Spinal cord (tissue), 10 donors: ENCODE data around the gene TUNAR. TPM values are rescaled to one million over a fixed set of nuclear protein-coding genes. Genes with fewer than 3 reads are reported as not detected.

Source experiments
- DNase-seq, 6 donors: peaks; one replicate each; pipeline versions ENCODE4 v3.0.0 to v3.0.0-alpha.2; 2013 to 2015; ENCODE audit warnings: low spot score in 6 of 6, low read depth in 4 of 6
- H3K27ac ChIP-seq: one replicate; pipeline ENCODE4 v1.5.1; 2013; ENCODE audit warnings: low read depth, low read length, control low read depth
- H3K27me3 ChIP-seq: one replicate; pipeline ENCODE4 v1.6.1; 2013; ENCODE audit warnings: low read length; ENCODE audit not compliant: control insufficient read depth, insufficient read depth
- H3K36me3 ChIP-seq: one replicate; pipeline ENCODE4 v1.6.1; 2013; ENCODE audit warnings: low read length; ENCODE audit not compliant: control insufficient read depth, insufficient read depth
- H3K4me1 ChIP-seq: one replicate; pipeline ENCODE4 v1.6.1; 2013; ENCODE audit warnings: low read length; ENCODE audit not compliant: control insufficient read depth, insufficient read depth
- H3K4me3 ChIP-seq: one replicate; pipeline ENCODE4 v1.5.1; 2013; ENCODE audit warnings: low read depth, low read length, control low read depth
- H3K9me3 ChIP-seq: one replicate; pipeline ENCODE4 v1.6.1; 2013; ENCODE audit warnings: low read length; ENCODE audit not compliant: control insufficient read depth, insufficient read depth
- WGBS: methylation state at CpG from one replicate; pipeline ENCODE4 v1.1.5; 2013; ENCODE audit warnings: missing lambda C conversion rate; ENCODE audit not compliant: insufficient coverage; 5-methylcytosine and 5-hydroxymethylcytosine counted together
- polyA plus RNA-seq, 2 donors: library from polyadenylated mRNA; unstranded; fragments of 120-200 nt; gene quantifications; one replicate each; pipeline ENCODE4 v1.2.1, GENCODE V29; 2013; ENCODE audit not compliant: insufficient read length in 2 of 2
- total RNA-seq, 2 donors: library from RNA; depleted of rRNA in 1 of 2; stranded (reverse); fragments of 120-200 nt in 1 of 2; fragments of >200 nt in 1 of 2; gene quantifications; one replicate each; pipeline versions ENCODE4 v1.2.3 to v1.2.4, GENCODE V29; 2013 to 2014
- donor health status: healthy.

Gene TUNAR
- total and polyA plus RNA-seq, 4 donors = 9.6 to 97.1 (median 65.0) TPM

- 70% methylated on average over 5 of the region's 10 CpGs for WGBS
- Histone ChIP-seq H3K27me3 (no peaks in the 10 kb centered on the region), H3K4me1 (peaks cover 9% of the 10 kb centered on the region), H3K36me3 (peaks cover 16% of the 10 kb centered on the region), H3K4me3 (no peak overlapping the region), H3K27ac (no peak overlapping the region), H3K9me3 (no peaks in the 10 kb centered on the region)
- DNase-seq = peak in 1 of 6 donors; percentile 89
Observed at GRCh38 chr14:95902273-95902826, 25.7 kb downstream of the TUNAR start.

GRCh38 chr14:95903165-95903564, 26.5 kb downstream of the TUNAR start:
- Histone ChIP-seq H3K9me3 (no peaks in the 10 kb centered on the region), H3K27ac (no peak overlapping the region), H3K27me3 (no peaks in the 10 kb centered on the region), H3K36me3 (peaks cover 18% of the 10 kb centered on the region), H3K4me3 (no peak overlapping the region), H3K4me1 (peaks cover 9% of the 10 kb centered on the region)
- peak in 1 of 6 donors; percentile 27 for DNase-seq
- WGBS = 83% methylated on average over 3 of the region's 5 CpGs

DNA sequence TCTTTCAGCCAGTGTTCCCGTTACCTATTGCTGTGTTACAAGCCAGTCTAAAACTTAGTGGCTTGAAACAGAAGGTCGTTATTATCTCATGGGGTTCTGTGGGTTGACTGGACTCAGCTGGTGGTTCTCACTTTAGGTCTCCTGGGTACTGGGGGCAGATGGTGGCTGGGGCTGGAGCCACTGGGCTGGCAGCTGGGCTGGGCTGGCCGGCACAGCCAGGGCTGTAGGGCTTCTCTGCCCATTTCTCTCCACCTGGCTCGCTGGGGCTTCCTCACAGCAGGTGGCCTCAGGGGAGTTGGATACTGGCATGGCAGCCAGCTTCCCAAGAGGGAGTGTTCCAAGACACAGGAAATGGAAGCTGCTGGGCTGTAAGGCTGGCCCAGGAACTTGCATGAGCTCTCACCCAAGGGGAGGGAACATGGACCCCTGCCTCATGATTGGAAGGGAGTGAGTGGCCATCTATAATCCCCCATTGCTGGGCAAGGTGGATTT, 27.0 kb downstream of the TUNAR start:
- DNase-seq = no peak
- 71% methylated on average over 4 of the region's 4 CpGs for WGBS
- peaks cover 9% of the 10 kb centered on the region for H3K4me1 ChIP-seq

GRCh38 chr14:95906591-95906990, 30.0 kb downstream of the TUNAR start:
- no peaks in the 10 kb centered on the region for H3K9me3 ChIP-seq
- peaks cover 4% of the 10 kb centered on the region for H3K4me1 ChIP-seq
- no peak overlapping the region for H3K27ac ChIP-seq
- WGBS = 90% methylated on average over 3 of the region's 4 CpGs
- H3K36me3 ChIP-seq = peaks cover 17% of the 10 kb centered on the region
- H3K4me3 ChIP-seq = no peak overlapping the region
- DNase-seq = no peak
- H3K27me3 ChIP-seq = no peaks in the 10 kb centered on the region

More for the DNA sequence above, 27.0 kb downstream of the TUNAR start:
- no peaks in the 10 kb centered on the region for H3K9me3 ChIP-seq
- peaks cover 19% of the 10 kb centered on the region for H3K36me3 ChIP-seq
- H3K27me3 ChIP-seq = no peaks in the 10 kb centered on the region
- no peak overlapping the region for H3K4me3 ChIP-seq
- H3K27ac ChIP-seq = no peak overlapping the region

DNA sequence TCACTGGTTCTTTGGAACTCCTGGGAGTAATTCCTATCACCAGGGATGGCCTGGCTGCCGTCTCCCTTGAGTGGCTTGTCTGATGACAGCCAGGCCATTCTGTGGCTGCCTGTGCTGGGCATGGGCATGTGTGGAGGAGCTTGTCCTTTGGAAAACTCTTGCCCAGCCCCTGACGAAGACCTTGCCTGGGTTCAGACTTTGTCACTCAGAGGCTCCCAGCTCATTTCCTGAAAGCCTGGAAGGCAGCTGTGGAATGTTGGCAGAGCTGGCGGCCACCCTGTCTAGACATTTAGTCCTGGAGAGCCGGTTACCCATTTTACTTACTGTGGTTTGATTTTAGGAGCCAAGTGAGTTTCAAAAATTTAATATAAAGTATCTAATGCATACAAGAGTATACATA, 34.0 kb downstream of the TUNAR start:
- H3K27ac ChIP-seq = no peak overlapping the region
- no peak overlapping the region for H3K4me3 ChIP-seq
- H3K9me3 ChIP-seq = no peaks in the 10 kb centered on the region
- WGBS = 71% methylated on average over 2 of the region's 4 CpGs
- H3K27me3 ChIP-seq = no peaks in the 10 kb centered on the region
- H3K4me1 ChIP-seq = no peaks in the 10 kb centered on the region
- peaks cover 7% of the 10 kb centered on the region for H3K36me3 ChIP-seq
- no peak for DNase-seq

DNA sequence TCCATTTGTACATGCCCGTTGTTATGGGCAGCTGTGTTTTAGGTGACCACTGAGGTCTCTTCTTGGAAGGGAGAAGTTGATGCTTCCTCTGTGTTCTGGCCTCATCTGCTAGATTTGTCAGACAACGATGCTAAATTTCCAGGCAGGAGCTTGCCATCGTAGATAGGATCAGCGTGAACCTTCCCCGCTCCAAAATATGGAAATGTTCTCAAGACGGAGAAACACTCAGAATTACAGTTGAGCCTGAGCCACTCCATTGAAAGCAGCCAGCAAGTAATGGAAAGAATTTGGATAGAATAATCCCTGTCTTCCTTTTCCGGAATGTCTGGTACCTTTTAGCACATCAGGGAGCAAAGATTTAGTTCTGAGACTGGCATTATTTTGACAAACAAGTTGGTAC, 34.8 kb downstream of the TUNAR start:
- H3K9me3 ChIP-seq = no peaks in the 10 kb centered on the region
- H3K4me3 ChIP-seq = no peak overlapping the region
- DNase-seq = no peak
- H3K36me3 ChIP-seq = peaks cover 7% of the 10 kb centered on the region
- no peak overlapping the region for H3K27ac ChIP-seq
- H3K27me3 ChIP-seq = no peaks in the 10 kb centered on the region
- no peaks in the 10 kb centered on the region for H3K4me1 ChIP-seq
- 91% methylated on average over 6 of the region's 7 CpGs for WGBS

GRCh38 chr14:95915330-95915729, 38.7 kb downstream of the TUNAR start:
- Histone ChIP-seq H3K9me3 (no peaks in the 10 kb centered on the region), H3K4me3 (no peak overlapping the region), H3K36me3 (no peaks in the 10 kb centered on the region), H3K4me1 (no peaks in the 10 kb centered on the region), H3K27me3 (no peaks in the 10 kb centered on the region), H3K27ac (no peak overlapping the region)
- WGBS = 31% methylated on average over 7 of the region's 7 CpGs
- peak in 1 of 6 donors; percentile 47 for DNase-seq

DNA sequence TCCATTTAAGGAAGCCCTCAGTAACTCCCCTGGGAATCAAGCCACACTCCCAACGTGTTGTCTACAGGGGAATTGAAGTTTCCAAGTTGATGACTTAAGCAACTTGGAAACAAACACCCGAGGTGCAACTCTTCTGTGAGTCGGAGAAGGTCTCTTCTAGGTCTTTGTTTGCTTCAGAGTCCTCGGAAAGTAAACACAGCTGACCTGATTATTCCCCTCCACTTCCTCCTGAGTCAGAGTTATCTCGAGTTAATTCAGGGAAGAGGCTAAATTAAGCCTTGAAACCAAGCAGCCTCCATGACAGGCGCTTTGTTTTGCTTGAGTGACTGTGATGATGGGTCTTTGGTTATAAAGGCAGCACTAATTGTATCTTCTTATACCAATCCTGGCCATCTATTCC, 41.8 kb downstream of the TUNAR start:
- no peaks in the 10 kb centered on the region for H3K36me3 ChIP-seq
- no peaks in the 10 kb centered on the region for H3K4me1 ChIP-seq
- WGBS = 30% methylated on average over 3 of the region's 6 CpGs
- no peak overlapping the region for H3K4me3 ChIP-seq
- H3K9me3 ChIP-seq = no peaks in the 10 kb centered on the region
- H3K27ac ChIP-seq = no peak overlapping the region
- no peak for DNase-seq
- no peaks in the 10 kb centered on the region for H3K27me3 ChIP-seq

DNA sequence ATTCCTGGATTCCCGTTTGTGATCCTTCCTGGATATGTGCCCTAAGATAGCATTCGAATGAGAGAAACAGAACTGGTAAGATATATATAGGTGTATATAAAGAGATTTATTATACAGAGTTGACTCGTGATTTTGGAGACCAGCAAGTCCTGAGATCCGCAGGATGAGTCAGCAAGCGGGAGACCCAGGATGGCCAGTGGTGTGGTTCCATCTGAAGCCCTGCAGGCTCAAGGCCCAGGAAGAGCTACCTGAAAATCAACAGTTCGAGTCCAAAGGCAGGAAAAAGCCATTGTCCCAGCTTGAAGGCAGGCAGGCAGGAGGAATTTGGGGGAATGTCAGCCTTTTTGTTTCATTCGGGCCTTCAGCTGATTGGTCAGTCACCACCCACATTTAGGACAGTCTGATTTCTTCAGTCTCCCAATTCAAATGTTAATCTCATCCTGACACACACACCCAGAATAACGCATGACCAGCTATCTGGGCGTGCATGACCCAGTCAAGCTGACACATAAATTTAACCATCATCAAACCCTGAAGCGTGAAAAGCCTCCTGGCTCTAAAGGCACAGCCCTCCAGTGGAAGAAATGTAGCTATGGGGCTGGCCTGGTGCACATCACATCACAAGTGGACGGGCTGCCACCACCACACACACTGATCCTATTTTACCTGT, 44.3 kb downstream of the TUNAR start:
- H3K4me3 ChIP-seq = no peak overlapping the region
- H3K36me3 ChIP-seq = no peaks in the 10 kb centered on the region
- no peaks in the 10 kb centered on the region for H3K9me3 ChIP-seq
- WGBS = 66% methylated on average over 7 of the region's 11 CpGs
- H3K27me3 ChIP-seq = no peaks in the 10 kb centered on the region
- no peak for DNase-seq
- H3K27ac ChIP-seq = no peak overlapping the region
- no peaks in the 10 kb centered on the region for H3K4me1 ChIP-seq

- Histone ChIP-seq H3K4me3 (no peak overlapping the region), H3K9me3 (no peaks in the 10 kb centered on the region), H3K27ac (no peak overlapping the region), H3K4me1 (no peaks in the 10 kb centered on the region), H3K27me3 (no peaks in the 10 kb centered on the region), H3K36me3 (no peaks in the 10 kb centered on the region)
- DNase-seq = no peak
- 100% methylated on average over 1 of the region's 4 CpGs for WGBS
Observed at GRCh38 chr14:95922080-95922479, 45.4 kb downstream of the TUNAR start.
